PC-9 (cell line): ENCODE data around the gene KLK14.

Experiments
- CTCF ChIP-seq: fragments of 200-600 bp; sonication (generic); conservative IDR thresholded peaks from 2 replicates; pipeline ENCODE4 v1.6.1; 2017; ENCODE audit warnings: mixed run types, antibody characterized with exemption, mild to moderate bottlenecking, moderate library complexity
- EZH2 ChIP-seq: fragments of 200-600 bp; sonication (generic); IDR thresholded peaks from 2 replicates; pipeline ENCODE4 v1.8.0; 2017; ENCODE audit warnings: antibody characterized with exemption, low read depth

GRCh38 chr19:51034704-51035103, 48.0 kb downstream of the KLK14 start, which contains the start of gene KLK12:
- TF ChIP-seq CTCF (no peak), EZH2 (no peak)
